ENCODE results near the gene NAV3. TPM values are rescaled to one million over a fixed set of nuclear protein-coding genes. Genes with fewer than 3 reads are reported as not detected.

NAV3 gene
- total and polyA plus RNA-seq, 2 donors (not counting 1 experiment from before 2014, with no cell fraction given), result not detected

GRCh38 chr12:77993658-77994057 lies 163.0 kb downstream of the NAV3 start:
- H3K9me3 ChIP-seq (ENCODE audit: control extremely low read depth in 1 of 3, control insufficient read depth in 2 of 3, insufficient read depth in 1 of 3, low read length in 2 of 3), result peaks cover 0 to 2% (median 1%) of the 10 kb centered on the region in 3 donors
- no peak overlapping the region for H3K4me2 ChIP-seq (replicated peaks; ENCODE audit: low read depth, low read length, poor library complexity, severe bottlenecking)
- intact Hi-C loops (cut with micrococcal nuclease), result no loop called here
- Mint-ChIP-seq H3K27ac (no peak overlapping the region), H3K4me3 (no peak overlapping the region), H3K27me3 (no peaks in the 10 kb centered on the region), H3K9me3 (ENCODE audit: insufficient read depth) (peaks cover 3% of the 10 kb centered on the region), H3K4me1 (peaks cover 13% of the 10 kb centered on the region)
- H3K4me1 ChIP-seq (ENCODE audit: control insufficient read depth in 2 of 2, insufficient read depth in 2 of 2, low read length in 2 of 2), result peaks cover 5 to 6% of the 10 kb centered on the region in 2 donors
- ChIA-PET CTCF (no interaction called here), POLR2A (no interaction called here)
- 89% methylated on average over 3 of the region's 4 CpGs for WGBS (ENCODE audit: insufficient coverage)
- ATAC-seq (ENCODE audit: low read depth) (no peak), DNase-seq (no peak)
- TF ChIP-seq, protein P1, sequence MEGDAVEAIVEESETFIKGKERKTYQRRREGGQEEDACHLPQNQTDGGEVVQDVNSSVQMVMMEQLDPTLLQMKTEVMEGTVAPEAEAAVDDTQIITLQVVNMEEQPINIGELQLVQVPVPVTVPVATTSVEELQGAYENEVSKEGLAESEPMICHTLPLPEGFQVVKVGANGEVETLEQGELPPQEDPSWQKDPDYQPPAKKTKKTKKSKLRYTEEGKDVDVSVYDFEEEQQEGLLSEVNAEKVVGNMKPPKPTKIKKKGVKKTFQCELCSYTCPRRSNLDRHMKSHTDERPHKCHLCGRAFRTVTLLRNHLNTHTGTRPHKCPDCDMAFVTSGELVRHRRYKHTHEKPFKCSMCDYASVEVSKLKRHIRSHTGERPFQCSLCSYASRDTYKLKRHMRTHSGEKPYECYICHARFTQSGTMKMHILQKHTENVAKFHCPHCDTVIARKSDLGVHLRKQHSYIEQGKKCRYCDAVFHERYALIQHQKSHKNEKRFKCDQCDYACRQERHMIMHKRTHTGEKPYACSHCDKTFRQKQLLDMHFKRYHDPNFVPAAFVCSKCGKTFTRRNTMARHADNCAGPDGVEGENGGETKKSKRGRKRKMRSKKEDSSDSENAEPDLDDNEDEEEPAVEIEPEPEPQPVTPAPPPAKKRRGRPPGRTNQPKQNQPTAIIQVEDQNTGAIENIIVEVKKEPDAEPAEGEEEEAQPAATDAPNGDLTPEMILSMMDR (IDR thresholded peaks at IDR 0.05), result no peak
- TF ChIP-seq EZH2 (IDR thresholded peaks at IDR 0.05; ENCODE audit: borderline replicate concordance, insufficient read depth, low read depth, low read length, poor library complexity, severe bottlenecking), result no peak
- no peak overlapping the region for H2AFZ ChIP-seq (ENCODE audit: insufficient read depth, low read depth, low read length, poor library complexity, severe bottlenecking)
- H3K4me3 ChIP-seq (ENCODE audit: control extremely low read depth in 1 of 5, extremely low read depth in 1 of 5, insufficient read depth in 1 of 5, low read depth in 2 of 5, low read length in 4 of 5), result no peak overlapping the region
- H3K36me3 ChIP-seq (replicated peaks in 1 of 2; ENCODE audit: control extremely low read depth in 1 of 2, control insufficient read depth in 1 of 2, extremely low read depth in 1 of 2, insufficient read depth in 2 of 2, low read length in 1 of 2), result no peaks in the 10 kb centered on the region
- H3K9ac ChIP-seq (ENCODE audit: low read length), result no peak overlapping the region
- H3K79me2 ChIP-seq (ENCODE audit: control insufficient read depth, insufficient read depth, low read length), result no peaks in the 10 kb centered on the region
- H3K27me3 ChIP-seq (replicated peaks in 1 of 4; ENCODE audit: control extremely low read depth in 1 of 4, control insufficient read depth in 3 of 4, insufficient read depth in 4 of 4, low read length in 3 of 4), result no peaks in the 10 kb centered on the region
- H4K20me1 ChIP-seq (ENCODE audit: control insufficient read depth, insufficient read depth, low read length, poor library complexity, severe bottlenecking), result no peaks in the 10 kb centered on the region
- no peak overlapping the region for H3K27ac ChIP-seq (ENCODE audit: low read length in 2 of 2)

DNA sequence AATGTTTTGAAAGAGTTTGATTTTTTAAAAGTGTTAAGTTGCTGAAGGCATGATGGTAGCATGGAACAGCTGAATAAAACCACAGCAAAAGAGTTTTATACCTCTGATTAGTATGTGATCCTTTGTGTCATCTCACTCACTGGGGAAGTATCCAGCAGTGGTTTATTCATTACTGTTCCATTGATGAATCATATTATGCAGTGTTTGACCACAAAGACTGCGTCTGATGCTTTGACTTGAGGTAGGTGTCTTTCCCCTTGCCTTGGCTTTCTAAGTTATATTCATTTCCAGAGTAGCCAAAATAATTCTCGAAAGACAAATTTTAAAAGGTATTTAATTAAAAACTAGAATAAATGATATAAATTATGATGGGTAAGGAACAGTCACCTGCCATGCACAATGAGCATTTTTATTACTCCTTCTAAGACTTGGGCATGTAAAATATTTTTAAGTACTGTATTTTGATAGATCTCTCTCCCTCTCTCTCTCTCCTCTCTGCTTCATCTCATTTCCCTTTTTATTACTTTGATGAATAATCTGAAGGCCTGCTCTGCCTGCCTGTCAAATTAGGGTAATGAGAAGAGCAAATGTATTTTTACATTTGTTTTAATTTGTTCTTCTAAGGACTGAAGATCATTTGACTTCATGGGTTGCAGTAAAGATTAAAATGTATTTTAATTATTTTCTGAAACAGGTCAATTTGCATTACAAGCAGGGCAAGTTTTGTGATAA lies 164.9 kb downstream of the NAV3 start:
- Mint-ChIP-seq H3K27me3 (no peaks in the 10 kb centered on the region), H3K4me1 (peaks cover 23% of the 10 kb centered on the region), H3K27ac (no peak overlapping the region), H3K9me3 (ENCODE audit: insufficient read depth) (no peaks in the 10 kb centered on the region), H3K4me3 (no peak overlapping the region)
- Histone ChIP-seq H3K4me3 (ENCODE audit: control extremely low read depth in 1 of 5, extremely low read depth in 1 of 5, insufficient read depth in 1 of 5, low read depth in 2 of 5, low read length in 4 of 5) (no peak overlapping the region), H2AFZ (ENCODE audit: insufficient read depth, low read depth, low read length, poor library complexity, severe bottlenecking) (no peak overlapping the region), H3K9me3 (ENCODE audit: control extremely low read depth in 1 of 3, control insufficient read depth in 2 of 3, insufficient read depth in 1 of 3, low read length in 2 of 3) (peaks cover 0 to 2% (median 2%) of the 10 kb centered on the region in 3 donors), H3K4me1 (ENCODE audit: control insufficient read depth in 2 of 2, insufficient read depth in 2 of 2, low read length in 2 of 2) (peaks cover 15 to 16% of the 10 kb centered on the region in 2 donors), H3K79me2 (ENCODE audit: control insufficient read depth, insufficient read depth, low read length) (no peaks in the 10 kb centered on the region), H3K9ac (ENCODE audit: low read length) (no peak overlapping the region), H4K20me1 (ENCODE audit: control insufficient read depth, insufficient read depth, low read length, poor library complexity, severe bottlenecking) (no peaks in the 10 kb centered on the region), H3K36me3 (replicated peaks in 1 of 2; ENCODE audit: control extremely low read depth in 1 of 2, control insufficient read depth in 1 of 2, extremely low read depth in 1 of 2, insufficient read depth in 2 of 2, low read length in 1 of 2) (no peaks in the 10 kb centered on the region), H3K27ac (ENCODE audit: low read length in 2 of 2) (no peak overlapping the region), H3K27me3 (replicated peaks in 1 of 4; ENCODE audit: control extremely low read depth in 1 of 4, control insufficient read depth in 3 of 4, insufficient read depth in 4 of 4, low read length in 3 of 4) (no peaks in the 10 kb centered on the region), H3K4me2 (replicated peaks; ENCODE audit: low read depth, low read length, poor library complexity, severe bottlenecking) (no peak overlapping the region)
- no peak for DNase-seq
- CTCF ChIA-PET, result no interaction called here
- no peak for TF ChIP-seq EZH2 (IDR thresholded peaks at IDR 0.05; ENCODE audit: borderline replicate concordance, insufficient read depth, low read depth, low read length, poor library complexity, severe bottlenecking)
- TF ChIP-seq, protein P1 (IDR thresholded peaks at IDR 0.05), result no peak
- ATAC-seq (ENCODE audit: low read depth), result no peak
- no CpG with 5 or more reads among the region's 2 CpGs for WGBS (ENCODE audit: insufficient coverage)
- POLR2A ChIA-PET, result no interaction called here
- intact Hi-C loops (cut with micrococcal nuclease), result loop anchor here (5.0 kb wide), 1 partner anchor 152 kb away; no protein-coding TSS in a partner anchor
